Endothelial cell of umbilical vein (primary cell): ENCODE data around the gene MRPL2.

ENCODE experiments used
- EZH2 ChIP-seq: IDR thresholded peaks from 2 replicates; pipeline ENCODE4 v1.6.1; 2012; ENCODE audit warnings: borderline replicate concordance, low read depth, mild to moderate bottlenecking, moderate library complexity, low read length, inconsistent platforms; ENCODE audit not compliant: severe bottlenecking
- FOS ChIP-seq: IDR thresholded peaks from 2 replicates; pipeline ENCODE4 v1.6.1; 2011; ENCODE audit warnings: mild to moderate bottlenecking, low read length, moderate library complexity, borderline replicate concordance; ENCODE audit not compliant: insufficient read depth
- GATA2 ChIP-seq: IDR thresholded peaks from 2 replicates; pipeline ENCODE4 v1.7.0; 2011; ENCODE audit warnings: low read depth, mild to moderate bottlenecking, moderate library complexity, mixed read lengths, low read length; ENCODE audit not compliant: insufficient read length, insufficient read depth
- JUN ChIP-seq: IDR thresholded peaks from 2 replicates; pipeline ENCODE4 v1.6.1; 2011; ENCODE audit warnings: borderline replicate concordance, low read depth; ENCODE audit not compliant: insufficient read length, insufficient read depth
- MYC ChIP-seq: IDR thresholded peaks from one replicate; pipeline ENCODE4 v1.6.1; 2011; ENCODE audit warnings: mild to moderate bottlenecking, low read depth, low read length
- POLR2A ChIP-seq: IDR thresholded peaks from 2 replicates; pipeline ENCODE4 v1.6.1; 2012; ENCODE audit warnings: low read depth, mild to moderate bottlenecking, control low read depth, low read length
- POLR2AphosphoS5 ChIP-seq: IDR thresholded peaks from 2 replicates; pipeline ENCODE4 v1.6.1; 2012; ENCODE audit warnings: low read depth, mild to moderate bottlenecking, control low read depth, low read length, moderate library complexity; ENCODE audit not compliant: insufficient read depth
- TF ChIP-seq, protein P1 (sequence below), 2 donors: IDR thresholded peaks; 1 replicate in 1 of 2; 2 replicates in 1 of 2; pipeline ENCODE4 v1.5.1; 2011; ENCODE audit warnings: low read length in 2 of 2, mild to moderate bottlenecking in 2 of 2, moderate library complexity in 2 of 2, control low read depth in 1 of 2, inconsistent platforms in 1 of 2, low read depth in 1 of 2; ENCODE audit not compliant: insufficient read depth in 1 of 2; ENCODE audit errors: extremely low read depth in 1 of 2
- TF ChIP-seq, protein P2 (sequence below): IDR thresholded peaks from 2 replicates; pipeline ENCODE4 v1.6.1; 2011; ENCODE audit not compliant: insufficient read depth, insufficient read length

DNA sequence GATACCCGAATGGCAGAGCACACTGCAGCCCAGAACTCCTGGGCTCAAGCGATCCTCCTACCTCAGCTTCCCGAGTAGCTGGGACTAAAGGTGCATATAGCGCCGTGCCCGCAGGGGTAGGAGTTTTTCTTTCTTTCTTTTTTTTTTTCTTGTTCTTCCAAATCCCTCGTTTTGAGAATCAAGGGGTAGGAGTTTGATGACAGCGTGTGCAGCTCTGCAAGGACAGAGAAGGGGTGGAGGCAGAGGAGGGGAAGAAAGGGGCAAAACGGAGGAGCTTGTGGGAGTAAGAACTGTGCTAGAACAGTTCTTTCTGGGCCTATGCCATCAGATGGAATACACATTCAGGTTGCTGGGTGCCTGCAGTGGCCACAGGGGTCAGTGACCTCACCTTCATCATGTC lies 22.5 kb downstream of the MRPL2 start:
- TF ChIP-seq POLR2A (no peak), EZH2 (no peak), POLR2AphosphoS5 (no peak), MYC (no peak), FOS (no peak), GATA2 (no peak), JUN (no peak)
- TF ChIP-seq, protein P1, sequence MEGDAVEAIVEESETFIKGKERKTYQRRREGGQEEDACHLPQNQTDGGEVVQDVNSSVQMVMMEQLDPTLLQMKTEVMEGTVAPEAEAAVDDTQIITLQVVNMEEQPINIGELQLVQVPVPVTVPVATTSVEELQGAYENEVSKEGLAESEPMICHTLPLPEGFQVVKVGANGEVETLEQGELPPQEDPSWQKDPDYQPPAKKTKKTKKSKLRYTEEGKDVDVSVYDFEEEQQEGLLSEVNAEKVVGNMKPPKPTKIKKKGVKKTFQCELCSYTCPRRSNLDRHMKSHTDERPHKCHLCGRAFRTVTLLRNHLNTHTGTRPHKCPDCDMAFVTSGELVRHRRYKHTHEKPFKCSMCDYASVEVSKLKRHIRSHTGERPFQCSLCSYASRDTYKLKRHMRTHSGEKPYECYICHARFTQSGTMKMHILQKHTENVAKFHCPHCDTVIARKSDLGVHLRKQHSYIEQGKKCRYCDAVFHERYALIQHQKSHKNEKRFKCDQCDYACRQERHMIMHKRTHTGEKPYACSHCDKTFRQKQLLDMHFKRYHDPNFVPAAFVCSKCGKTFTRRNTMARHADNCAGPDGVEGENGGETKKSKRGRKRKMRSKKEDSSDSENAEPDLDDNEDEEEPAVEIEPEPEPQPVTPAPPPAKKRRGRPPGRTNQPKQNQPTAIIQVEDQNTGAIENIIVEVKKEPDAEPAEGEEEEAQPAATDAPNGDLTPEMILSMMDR (IDR thresholded peaks at IDR 0.05; ENCODE audit: extremely low read depth in 1 of 2, insufficient read depth in 1 of 2, low read depth in 1 of 2, low read length in 2 of 2): no peak
- TF ChIP-seq, protein P2, sequence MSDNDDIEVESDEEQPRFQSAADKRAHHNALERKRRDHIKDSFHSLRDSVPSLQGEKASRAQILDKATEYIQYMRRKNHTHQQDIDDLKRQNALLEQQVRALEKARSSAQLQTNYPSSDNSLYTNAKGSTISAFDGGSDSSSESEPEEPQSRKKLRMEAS: no peak
